Middle frontal gyrus (tissue), 1 donor: Measurements from ENCODE around the gene WDR27.
"Not testable (repeated sequence)": the region's sequence is repeated elsewhere in the genome, so short reads cannot be mapped to it uniquely, and the experiment has no call there.

ENCODE experiments used
- DNase-seq: peaks from one replicate; pipeline ENCODE4 v3.0.0-alpha.2; 2015; ENCODE audit warnings: low spot score; ENCODE audit errors: extremely low spot score

The WDR27 gene

GRCh38 chr6:169710009-169710408 is 8.2 kb upstream of the WDR27 start:
- DNase-seq, result no peak

DNA sequence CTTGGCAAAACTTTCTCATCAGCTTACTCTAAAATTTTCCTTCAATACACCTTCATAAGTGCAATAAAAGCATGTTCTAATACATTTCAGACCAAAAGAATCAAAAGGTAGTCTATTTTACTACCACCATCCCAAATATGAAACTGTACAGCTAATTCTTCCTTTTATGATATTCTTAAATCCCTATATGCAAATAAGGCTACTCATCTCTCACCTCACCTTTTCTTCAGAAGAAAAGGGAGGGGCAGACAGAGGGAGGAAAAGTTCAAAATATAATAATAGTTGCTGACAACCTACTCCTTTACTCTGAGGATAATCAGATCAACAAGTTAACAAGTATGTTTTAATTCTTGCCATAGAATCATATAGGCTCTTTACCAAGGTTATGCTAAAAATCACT is 7.5 kb upstream of the WDR27 start:
- DNase-seq, result no peak

GRCh38 chr6:169707772-169708171 is 5.9 kb upstream of the WDR27 start:
- DNase-seq, result no peak

DNA sequence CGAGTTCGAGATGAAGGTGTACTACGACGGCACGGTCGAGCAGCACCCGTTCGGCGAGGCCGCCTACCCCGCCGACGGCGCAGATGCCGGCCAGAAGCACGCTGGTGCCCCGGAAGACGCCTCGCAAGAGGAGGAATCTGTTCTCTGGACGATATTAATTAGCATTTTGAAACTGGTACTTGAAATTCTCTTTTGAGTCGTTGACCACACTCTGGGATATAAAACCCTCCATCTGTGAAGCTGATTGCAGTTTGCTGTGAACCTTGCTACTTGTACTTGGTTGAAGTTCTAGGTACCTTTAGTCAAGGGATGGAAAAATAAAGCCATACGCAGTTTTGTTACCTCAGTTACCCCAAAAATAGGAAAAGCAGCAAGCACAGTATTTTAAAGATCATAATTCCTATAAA is 1.0 kb upstream of the WDR27 start:
- no peak for DNase-seq

GRCh38 chr6:169701311-169701953 is 397 bp downstream of the WDR27 start:
- DNase-seq, result no peak

DNA sequence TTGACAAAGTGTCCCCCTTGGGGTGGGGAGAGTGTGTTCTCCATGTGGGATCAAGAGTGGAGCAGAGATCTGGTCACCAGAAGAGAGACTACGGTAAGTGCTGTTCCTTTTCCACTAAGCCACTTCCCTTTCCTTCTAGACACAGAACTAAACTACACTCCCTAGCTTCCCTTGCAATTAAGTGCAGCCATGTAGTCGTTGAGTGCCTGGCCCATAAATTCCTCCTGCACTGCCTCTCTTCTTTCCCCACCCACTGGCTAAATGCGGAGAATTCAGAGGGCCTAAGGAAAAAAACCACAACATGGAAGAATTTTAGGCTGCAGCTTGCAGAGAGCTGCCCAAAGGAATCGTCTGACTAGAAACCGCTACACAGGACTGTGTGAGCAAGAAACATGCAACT is 1.5 kb downstream of the WDR27 start:
- DNase-seq, result no peak

GRCh38 chr6:169697115-169697514 is 4.7 kb downstream of the WDR27 start:
- DNase-seq, result not testable (repeated sequence)

- no peak for DNase-seq
These were observed 6.7 kb downstream of the WDR27 start for GRCh38 chr6:169695131-169695530.

DNA sequence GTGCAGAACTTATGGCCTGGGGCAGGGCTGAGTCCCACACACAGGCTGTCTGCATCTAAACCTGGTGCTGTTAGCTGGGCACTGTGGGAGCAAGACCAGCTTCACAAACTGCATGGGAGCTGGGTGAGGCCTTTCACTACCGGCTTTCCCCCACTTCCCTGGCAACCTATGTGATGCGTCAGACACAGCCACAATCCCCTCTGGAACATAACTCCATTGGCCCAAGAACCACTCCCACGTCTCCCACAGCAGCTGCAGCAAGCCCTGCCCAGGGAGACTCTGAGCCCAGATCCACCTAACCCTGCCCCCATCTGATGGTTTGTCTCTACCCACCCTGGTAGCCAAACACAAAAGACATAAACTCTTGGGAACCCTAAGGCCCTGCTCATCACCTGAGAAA is 9.3 kb downstream of the WDR27 start:
- DNase-seq, result no peak

- no peak for DNase-seq
These were observed 10.6 kb downstream of the WDR27 start for GRCh38 chr6:169691260-169691659.

- DNase-seq, result no peak
These were observed 12.5 kb downstream of the WDR27 start for GRCh38 chr6:169689287-169689686.

GRCh38 chr6:169685860-169686259 is 16.0 kb downstream of the WDR27 start:
- no peak for DNase-seq

DNA sequence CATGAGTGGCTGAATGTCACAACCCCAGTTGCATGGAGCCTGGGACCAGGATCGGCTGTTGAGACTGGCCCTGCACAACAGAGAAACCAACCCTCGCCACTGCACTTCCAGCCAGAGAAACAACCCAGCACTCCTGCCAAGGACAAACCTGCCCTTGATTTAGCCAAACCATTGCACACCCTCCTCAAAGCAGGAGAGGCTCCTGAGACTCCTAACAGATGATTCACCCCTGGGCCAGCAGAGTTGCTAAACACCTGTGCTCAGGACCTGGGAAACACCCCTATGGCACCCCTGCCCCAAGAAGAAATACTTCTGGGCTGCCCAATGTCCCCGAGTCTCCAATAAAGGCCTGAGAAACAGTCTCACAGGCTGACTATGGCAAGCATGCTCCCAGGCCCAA is 17.8 kb downstream of the WDR27 start:
- no peak for DNase-seq

GRCh38 chr6:169678342-169678741 is 23.5 kb downstream of the WDR27 start:
- no peak for DNase-seq

- no peak for DNase-seq
These were observed 24.7 kb downstream of the WDR27 start for GRCh38 chr6:169677096-169677495.

DNA sequence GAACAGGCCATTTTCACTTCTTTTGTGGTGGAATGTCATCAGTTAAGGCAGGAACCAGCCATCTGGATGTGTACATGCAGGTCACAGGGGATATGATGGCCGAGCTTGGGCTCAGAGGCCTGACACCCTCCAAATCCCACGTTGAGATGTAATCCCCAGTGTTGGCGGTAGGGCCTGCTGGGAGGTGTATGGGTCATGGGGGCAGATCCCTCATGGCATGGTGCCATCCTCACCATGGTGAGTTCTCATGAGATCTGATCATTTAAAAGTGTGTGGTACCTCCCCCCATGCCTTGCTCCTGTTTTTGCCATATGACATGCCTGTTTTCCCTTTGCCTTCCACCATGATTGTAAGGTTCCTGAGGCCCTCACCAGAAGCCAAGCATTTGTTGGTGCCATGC is 26.8 kb downstream of the WDR27 start:
- DNase-seq, result no peak

GRCh38 chr6:169671563-169671962 is 30.3 kb downstream of the WDR27 start:
- no peak for DNase-seq

DNA sequence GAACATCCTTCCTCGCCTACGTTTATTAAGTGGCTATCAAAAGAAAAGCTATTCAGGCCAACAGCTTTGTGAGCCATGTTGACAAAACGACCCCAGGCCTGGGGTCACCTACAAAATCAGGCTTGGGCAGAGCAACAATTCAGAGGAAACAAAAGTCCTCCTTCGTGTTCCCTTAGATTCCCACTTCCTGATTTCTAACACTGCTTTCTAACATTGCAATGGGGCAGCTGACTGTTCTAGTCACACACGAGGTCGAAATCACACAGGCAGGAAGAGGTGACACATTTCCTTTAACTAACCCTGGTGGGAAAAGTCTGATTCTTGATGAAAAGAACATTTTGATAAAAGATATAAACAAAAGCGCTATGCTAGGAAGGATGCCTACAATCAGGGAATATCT is 31.9 kb downstream of the WDR27 start:
- no peak for DNase-seq

GRCh38 chr6:169669147-169669546 is 32.7 kb downstream of the WDR27 start:
- DNase-seq, result no peak

GRCh38 chr6:169668203-169668847 is 33.5 kb downstream of the WDR27 start:
- DNase-seq, result no peak

GRCh38 chr6:169667716-169668115 is 34.1 kb downstream of the WDR27 start:
- no peak for DNase-seq

DNA sequence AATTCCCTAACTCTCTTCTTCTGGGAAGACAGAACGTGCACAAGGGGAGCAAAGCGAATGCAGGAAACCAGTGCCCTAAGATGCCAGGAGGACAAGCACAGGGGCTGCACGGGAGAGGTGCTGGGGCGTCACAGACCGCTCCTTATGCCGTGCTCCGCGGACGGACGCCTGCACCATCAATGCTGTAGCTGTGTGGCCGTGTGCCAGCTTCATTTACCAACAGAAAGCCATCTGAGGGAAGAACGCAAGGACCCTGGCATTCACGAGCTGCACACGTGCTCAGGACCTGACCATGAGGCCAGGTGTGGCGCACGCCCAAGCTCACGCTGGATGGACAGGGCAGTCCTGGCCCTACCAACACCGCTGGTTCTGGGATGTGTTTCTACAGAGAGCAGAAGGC is 35.4 kb downstream of the WDR27 start:
- no peak for DNase-seq

DNA sequence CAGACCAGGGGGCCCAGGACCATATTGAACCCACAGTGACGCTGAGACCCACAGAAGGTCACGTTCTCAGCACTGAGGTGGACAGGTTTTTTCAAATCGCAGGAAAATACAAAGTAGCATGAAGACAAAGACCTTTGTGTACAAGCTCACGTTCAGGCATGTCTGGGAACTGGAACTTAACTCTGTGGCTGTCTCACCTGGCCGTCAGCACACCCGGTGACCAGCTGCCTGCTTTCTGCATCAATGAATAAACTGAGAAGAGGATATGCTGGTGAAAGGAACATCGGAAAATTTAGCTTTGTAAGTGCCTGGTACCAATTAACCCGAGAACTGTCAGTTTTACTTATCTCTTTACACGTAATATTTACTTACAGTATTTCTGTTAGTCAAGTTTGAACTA is 36.5 kb downstream of the WDR27 start:
- DNase-seq, result no peak
